Skeletal muscle cell (primary cell): ENCODE data around the gene RPS6KA4.

Source experiments
- DNase-seq: peaks from one replicate; pipeline ENCODE4 v3.0.0-alpha.2; 2010; ENCODE audit warnings: low read depth
- H3K4me3 ChIP-seq: 2 replicates; pipeline ENCODE4 v1.5.1; 2011; ENCODE audit warnings: low read depth, mild to moderate bottlenecking, control low read depth, low read length, moderate library complexity

RPS6KA4 gene

GRCh38 chr11:64324692-64325469 lies 34.1 kb upstream of the RPS6KA4 start:
- H3K4me3 ChIP-seq: no peak overlapping the region
- DNase-seq: no peak

GRCh38 chr11:64327375-64327774 lies 31.6 kb upstream of the RPS6KA4 start:
- no peak for DNase-seq
- H3K4me3 ChIP-seq: no peak overlapping the region

GRCh38 chr11:64327993-64328392 lies 31.0 kb upstream of the RPS6KA4 start:
- no peak overlapping the region for H3K4me3 ChIP-seq
- DNase-seq: no peak

- H3K4me3 ChIP-seq: no peak overlapping the region
- DNase-seq: no peak
These were observed 28.1 kb upstream of the RPS6KA4 start for GRCh38 chr11:64330888-64331287.

GRCh38 chr11:64331569-64332371 lies 27.2 kb upstream of the RPS6KA4 start:
- no peak overlapping the region for H3K4me3 ChIP-seq

GRCh38 chr11:64333556-64333955 lies 25.4 kb upstream of the RPS6KA4 start:
- H3K4me3 ChIP-seq: no peak overlapping the region
- no peak for DNase-seq

More at GRCh38 chr11:64331569-64332371, 27.2 kb upstream of the RPS6KA4 start:
- no peak for DNase-seq

- DNase-seq: peak; percentile 64
- H3K4me3 ChIP-seq: no peak overlapping the region
These were observed 23.9 kb upstream of the RPS6KA4 start for GRCh38 chr11:64334764-64335735.

- no peak overlapping the region for H3K4me3 ChIP-seq
- DNase-seq: no peak
These were observed 21.3 kb upstream of the RPS6KA4 start for GRCh38 chr11:64337538-64338249.

- H3K4me3 ChIP-seq: no peak overlapping the region
These were observed 20.2 kb upstream of the RPS6KA4 start for GRCh38 chr11:64338716-64339115.

GRCh38 chr11:64339286-64339685 lies 19.7 kb upstream of the RPS6KA4 start:
- no peak overlapping the region for H3K4me3 ChIP-seq

More at GRCh38 chr11:64338716-64339115, 20.2 kb upstream of the RPS6KA4 start:
- no peak for DNase-seq

GRCh38 chr11:64339754-64340408 lies 19.1 kb upstream of the RPS6KA4 start, which contains the start of gene CCDC88B:
CCDC88B (plus strand) TSS chr11:64340204; CDS start chr11:64340267, 63 bp downstream.
- DNase-seq: no peak
- H3K4me3 ChIP-seq: no peak within 1 kb of the TSS

More at GRCh38 chr11:64339286-64339685, 19.7 kb upstream of the RPS6KA4 start:
- DNase-seq: no peak

- H3K4me3 ChIP-seq: no peak overlapping the region
These were observed 18.2 kb upstream of the RPS6KA4 start for GRCh38 chr11:64340671-64341335.

GRCh38 chr11:64341429-64341828 lies 17.5 kb upstream of the RPS6KA4 start:
- H3K4me3 ChIP-seq: no peak overlapping the region

More at GRCh38 chr11:64340671-64341335, 18.2 kb upstream of the RPS6KA4 start:
- no peak for DNase-seq

GRCh38 chr11:64341851-64342791 lies 16.8 kb upstream of the RPS6KA4 start:
- peak overlapping the region; percentile 42 for H3K4me3 ChIP-seq
- peak; percentile 54 for DNase-seq

More at GRCh38 chr11:64341429-64341828, 17.5 kb upstream of the RPS6KA4 start:
- DNase-seq: no peak

- no peak for DNase-seq
- H3K4me3 ChIP-seq: no peak overlapping the region
These were observed 15.9 kb upstream of the RPS6KA4 start for GRCh38 chr11:64342869-64343745.
